ENCODE results near the gene ERP44. TPM values are rescaled to one million over a fixed set of nuclear protein-coding genes. Genes with fewer than 3 reads are reported as not detected.

Gene ERP44
- polyA plus RNA-seq, 1 of the 3 experiments (the other 2 are of a cell fraction): 10.0 TPM

DNA sequence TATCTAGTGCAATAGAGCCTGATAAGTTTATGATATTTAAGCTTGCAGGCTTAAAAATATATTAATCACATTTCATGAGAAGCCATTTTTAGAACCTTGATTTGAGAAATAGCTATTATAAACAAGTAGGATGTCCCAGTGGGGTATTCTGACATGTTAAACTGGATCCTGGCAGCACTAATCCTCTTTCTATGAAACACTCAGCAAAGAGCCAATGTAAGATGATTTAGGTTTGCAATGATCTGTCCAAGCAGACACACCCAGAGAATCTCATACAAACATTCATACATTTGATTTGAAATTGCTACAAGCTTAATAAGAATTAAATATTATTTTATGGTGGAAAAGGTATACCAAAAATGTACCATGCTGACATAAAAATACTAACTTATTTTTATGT lies 86.5 kb downstream of the ERP44 start:
- CTCF ChIA-PET: interaction anchor here (1.0 to 2.4 kb wide), 6 partner anchors 11 to 850 kb away, joined by 3 to 10 read pairs (median 6); no protein-coding TSS in a partner anchor
- Histone ChIP-seq H3K79me2 (ENCODE audit: insufficient read depth) (0 out of 2 replicates have a peak, but pooled peaks cover 7% of the 10 kb centered on the region), H3K4me3 (ENCODE audit: low read depth in 2 of 2, low read length in 1 of 2) (no peak overlapping the region), H3K27ac (ENCODE audit: low read depth in 2 of 2, low read length in 1 of 2) (no peak overlapping the region), H3K9me2 (no peaks in the 10 kb centered on the region), H3K27me3 (ENCODE audit: insufficient read depth) (no peaks in the 10 kb centered on the region), H3K9ac (no peak overlapping the region), H3K9me3 (peaks cover 10% of the 10 kb centered on the region), H3K4me1 (ENCODE audit: control insufficient read depth in 1 of 2, insufficient read depth in 2 of 2, low read depth in 1 of 2, low read length in 1 of 2) (no peaks in the 10 kb centered on the region), H4K20me1 (ENCODE audit: insufficient read depth) (no peaks in the 10 kb centered on the region), H3K4me2 (no peak overlapping the region), H2AFZ (ENCODE audit: low read depth) (no peak overlapping the region), H3K36me3 (replicated peaks in 1 of 2; ENCODE audit: control insufficient read depth in 1 of 2, insufficient read depth in 2 of 2, low read length in 1 of 2) (peaks cover 43 to 56% of the 10 kb centered on the region in 2 experiments), H3F3A (replicated peaks; ENCODE audit: insufficient read depth) (no peaks in the 10 kb centered on the region)
- no peak for DNase-seq
- TF ChIP-seq RCOR1 (IDR thresholded peaks at IDR 0.05; ENCODE audit: low read length) (no peak), TCF12 (IDR thresholded peaks at IDR 0.05) (no peak), TEAD4 (IDR thresholded peaks at IDR 0.05; ENCODE audit: borderline replicate concordance, insufficient read depth) (no peak), MEF2A (IDR thresholded peaks at IDR 0.05; ENCODE audit: borderline replicate concordance, low read depth) (no peak), CTCF (IDR thresholded peaks at IDR 0.05) (no peak), SIN3A (IDR thresholded peaks at IDR 0.05; ENCODE audit: borderline replicate concordance, low read depth, low read length) (no peak), JUND (IDR thresholded peaks at IDR 0.05) (no peak), FOSL2 (IDR thresholded peaks at IDR 0.05; ENCODE audit: borderline replicate concordance, low read depth) (no peak), SMC3 (IDR thresholded peaks at IDR 0.05; ENCODE audit: low read depth, low read length) (no peak), YY1 (IDR thresholded peaks at IDR 0.05; ENCODE audit: low read depth) (no peak), RAD21 (IDR thresholded peaks at IDR 0.05; ENCODE audit: low read length) (no peak), GABPA (IDR thresholded peaks at IDR 0.05; ENCODE audit: low read depth) (no peak), MAX (IDR thresholded peaks at IDR 0.05; ENCODE audit: low read depth) (no peak), ELF1 (IDR thresholded peaks at IDR 0.05) (no peak)
- TF ChIP-seq, protein P1, sequence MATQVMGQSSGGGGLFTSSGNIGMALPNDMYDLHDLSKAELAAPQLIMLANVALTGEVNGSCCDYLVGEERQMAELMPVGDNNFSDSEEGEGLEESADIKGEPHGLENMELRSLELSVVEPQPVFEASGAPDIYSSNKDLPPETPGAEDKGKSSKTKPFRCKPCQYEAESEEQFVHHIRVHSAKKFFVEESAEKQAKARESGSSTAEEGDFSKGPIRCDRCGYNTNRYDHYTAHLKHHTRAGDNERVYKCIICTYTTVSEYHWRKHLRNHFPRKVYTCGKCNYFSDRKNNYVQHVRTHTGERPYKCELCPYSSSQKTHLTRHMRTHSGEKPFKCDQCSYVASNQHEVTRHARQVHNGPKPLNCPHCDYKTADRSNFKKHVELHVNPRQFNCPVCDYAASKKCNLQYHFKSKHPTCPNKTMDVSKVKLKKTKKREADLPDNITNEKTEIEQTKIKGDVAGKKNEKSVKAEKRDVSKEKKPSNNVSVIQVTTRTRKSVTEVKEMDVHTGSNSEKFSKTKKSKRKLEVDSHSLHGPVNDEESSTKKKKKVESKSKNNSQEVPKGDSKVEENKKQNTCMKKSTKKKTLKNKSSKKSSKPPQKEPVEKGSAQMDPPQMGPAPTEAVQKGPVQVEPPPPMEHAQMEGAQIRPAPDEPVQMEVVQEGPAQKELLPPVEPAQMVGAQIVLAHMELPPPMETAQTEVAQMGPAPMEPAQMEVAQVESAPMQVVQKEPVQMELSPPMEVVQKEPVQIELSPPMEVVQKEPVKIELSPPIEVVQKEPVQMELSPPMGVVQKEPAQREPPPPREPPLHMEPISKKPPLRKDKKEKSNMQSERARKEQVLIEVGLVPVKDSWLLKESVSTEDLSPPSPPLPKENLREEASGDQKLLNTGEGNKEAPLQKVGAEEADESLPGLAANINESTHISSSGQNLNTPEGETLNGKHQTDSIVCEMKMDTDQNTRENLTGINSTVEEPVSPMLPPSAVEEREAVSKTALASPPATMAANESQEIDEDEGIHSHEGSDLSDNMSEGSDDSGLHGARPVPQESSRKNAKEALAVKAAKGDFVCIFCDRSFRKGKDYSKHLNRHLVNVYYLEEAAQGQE (IDR thresholded peaks at IDR 0.05; ENCODE audit: low read depth, low read length): no peak
- TF ChIP-seq, protein P2, sequence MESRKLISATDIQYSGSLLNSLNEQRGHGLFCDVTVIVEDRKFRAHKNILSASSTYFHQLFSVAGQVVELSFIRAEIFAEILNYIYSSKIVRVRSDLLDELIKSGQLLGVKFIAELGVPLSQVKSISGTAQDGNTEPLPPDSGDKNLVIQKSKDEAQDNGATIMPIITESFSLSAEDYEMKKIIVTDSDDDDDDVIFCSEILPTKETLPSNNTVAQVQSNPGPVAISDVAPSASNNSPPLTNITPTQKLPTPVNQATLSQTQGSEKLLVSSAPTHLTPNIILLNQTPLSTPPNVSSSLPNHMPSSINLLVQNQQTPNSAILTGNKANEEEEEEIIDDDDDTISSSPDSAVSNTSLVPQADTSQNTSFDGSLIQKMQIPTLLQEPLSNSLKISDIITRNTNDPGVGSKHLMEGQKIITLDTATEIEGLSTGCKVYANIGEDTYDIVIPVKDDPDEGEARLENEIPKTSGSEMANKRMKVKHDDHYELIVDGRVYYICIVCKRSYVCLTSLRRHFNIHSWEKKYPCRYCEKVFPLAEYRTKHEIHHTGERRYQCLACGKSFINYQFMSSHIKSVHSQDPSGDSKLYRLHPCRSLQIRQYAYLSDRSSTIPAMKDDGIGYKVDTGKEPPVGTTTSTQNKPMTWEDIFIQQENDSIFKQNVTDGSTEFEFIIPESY (IDR thresholded peaks at IDR 0.05; ENCODE audit: borderline replicate concordance, low read depth): no peak
- TF ChIP-seq, protein P3, sequence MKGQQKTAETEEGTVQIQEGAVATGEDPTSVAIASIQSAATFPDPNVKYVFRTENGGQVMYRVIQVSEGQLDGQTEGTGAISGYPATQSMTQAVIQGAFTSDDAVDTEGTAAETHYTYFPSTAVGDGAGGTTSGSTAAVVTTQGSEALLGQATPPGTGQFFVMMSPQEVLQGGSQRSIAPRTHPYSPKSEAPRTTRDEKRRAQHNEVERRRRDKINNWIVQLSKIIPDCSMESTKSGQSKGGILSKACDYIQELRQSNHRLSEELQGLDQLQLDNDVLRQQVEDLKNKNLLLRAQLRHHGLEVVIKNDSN (IDR thresholded peaks at IDR 0.05; ENCODE audit: borderline replicate concordance, low read depth): no peak
- POLR2A ChIA-PET: no interaction called here

Data from SK-N-SH (cell line).